ENCODE data around the gene LY6G6C. TPM values are rescaled to one million over a fixed set of nuclear protein-coding genes. Genes with fewer than 3 reads are reported as not detected.
A peak's percentile ranks its signal among the peaks of the same experiment; 100 is the strongest.

The LY6G6C gene
- polyA plus RNA-seq (2013, experiment 1 of 2; ENCODE audit: insufficient read length) = not detected
- 0.12 TPM for polyA plus RNA-seq (2013, experiment 2 of 2; ENCODE audit: insufficient read length)

- DNase-seq = no peak
Measured at GRCh38 chr6:31721351-31722020, at the start of gene LY6G6C. TSS of gene LY6G6C (minus strand) at chr6:31721746. CDS start at chr6:31721679, 67 bp downstream.

GRCh38 chr6:31770860-31771259 is 49.3 kb upstream of the LY6G6C start:
- DNase-seq = no peak

GRCh38 chr6:31769684-31770371 is 48.3 kb upstream of the LY6G6C start:
- DNase-seq = peak; percentile 36

- no peak for DNase-seq
Measured at GRCh38 chr6:31768363-31769257, 47.1 kb upstream of the LY6G6C start.

GRCh38 chr6:31767096-31767645 is 45.6 kb upstream of the LY6G6C start:
- DNase-seq = no peak

- DNase-seq = no peak
Measured at GRCh38 chr6:31765910-31766794, 44.6 kb upstream of the LY6G6C start.

- DNase-seq = no peak
Measured at GRCh38 chr6:31765559-31765909, 44.0 kb upstream of the LY6G6C start.

GRCh38 chr6:31764198-31764597 is 42.7 kb upstream of the LY6G6C start:
- DNase-seq = no peak

- peak; percentile 60 for DNase-seq
Measured at GRCh38 chr6:31763619-31763940, 42.0 kb upstream of the LY6G6C start.

- DNase-seq = no peak
Measured at GRCh38 chr6:31762878-31763618, 41.5 kb upstream of the LY6G6C start.

GRCh38 chr6:31762356-31762755 is 40.8 kb upstream of the LY6G6C start, which contains the start of gene SAPCD1:
TSS of gene SAPCD1 (plus strand) at chr6:31762656. CDS start at chr6:31763055, 399 bp downstream.
- DNase-seq = no peak

- DNase-seq = no peak
Measured at GRCh38 chr6:31761343-31761742, 39.8 kb upstream of the LY6G6C start.

- DNase-seq = no peak
Measured at GRCh38 chr6:31760790-31761189, 39.2 kb upstream of the LY6G6C start.

- no peak for DNase-seq
Measured at GRCh38 chr6:31758281-31758680, 36.7 kb upstream of the LY6G6C start.

GRCh38 chr6:31752739-31753319 is 31.3 kb upstream of the LY6G6C start:
- DNase-seq = peak; percentile 74

GRCh38 chr6:31750411-31751022 is 29.0 kb upstream of the LY6G6C start:
- DNase-seq = no peak

- DNase-seq = no peak
Measured at GRCh38 chr6:31749301-31750036, 27.9 kb upstream of the LY6G6C start.

GRCh38 chr6:31744422-31744821 is 22.9 kb upstream of the LY6G6C start:
- no peak for DNase-seq

- DNase-seq = no peak
Measured at GRCh38 chr6:31742894-31743293, 21.3 kb upstream of the LY6G6C start.
